ENCODE data around the gene ACKR2.

GRCh38 chr3:42844412-42844713 is 35.1 kb downstream of the ACKR2 start:
- TF ChIP-seq CTCF (IDR thresholded peaks at IDR 0.05) (no peak), POLR2A (IDR thresholded peaks at IDR 0.05) (no peak), POLR2AphosphoS5 (IDR thresholded peaks at IDR 0.05) (no peak)

All from transverse colon (tissue), 4 donors.